Suprapubic skin (tissue), 4 donors: ENCODE measurements around the gene SRGAP1.

Source experiments
- CTCF ChIP-seq, 2 donors: fragments of 200-600 bp in 1 of 2; fragments of 450-650 bp in 1 of 2; sonication (generic) in 1 of 2; IDR thresholded peaks; one replicate each; pipeline ENCODE4 v1.5.1; 2016 to 2019; ENCODE audit warnings: antibody characterized with exemption in 2 of 2, mild to moderate bottlenecking in 1 of 2, moderate library complexity in 1 of 2
- EP300 ChIP-seq: sonication (generic); formaldehyde crosslinking; IDR thresholded peaks from one replicate; pipeline ENCODE4 v1.6.1; 2017; ENCODE audit warnings: antibody characterized with exemption
- POLR2A ChIP-seq, 2 donors: fragments of 450-650 bp; IDR thresholded peaks; one replicate each; pipeline ENCODE4 v1.6.1; 2017; ENCODE audit warnings: antibody characterized with exemption in 2 of 2, mild to moderate bottlenecking in 2 of 2, moderate library complexity in 2 of 2
- POLR2AphosphoS5 ChIP-seq, 3 donors: sonication (generic); formaldehyde crosslinking; IDR thresholded peaks; one replicate each; pipeline ENCODE4 v1.6.1; 2017; ENCODE audit warnings: antibody characterized with exemption in 3 of 3

GRCh38 chr12:63921157-63921556 lies 76.7 kb downstream of the SRGAP1 start:
- TF ChIP-seq CTCF (IDR thresholded peaks at IDR 0.05) (no peak), EP300 (no peak), POLR2AphosphoS5 (IDR thresholded peaks at IDR 0.05) (no peak), POLR2A (IDR thresholded peaks at IDR 0.05) (no peak)
